Hepatocyte (in vitro differentiated cells): ENCODE measurements around the gene SPIB. TPM values are rescaled to one million over a fixed set of nuclear protein-coding genes. Genes with fewer than 3 reads are reported as not detected.

Source experiments
- DNase-seq: peaks from one replicate; pipeline ENCODE4 v3.0.0-alpha.2; 2016; ENCODE audit warnings: low spot score
- H2AFZ ChIP-seq: fragments of 200-600 bp; sonication (generic); 2 replicates; pipeline ENCODE4 v1.6.0; 2016; ENCODE audit warnings: antibody characterized with exemption, mild to moderate bottlenecking
- H3K27ac ChIP-seq: fragments of 200-600 bp; sonication (generic); 2 replicates; pipeline ENCODE4 v1.5.1; 2016; ENCODE audit warnings: mild to moderate bottlenecking
- H3K27me3 ChIP-seq: fragments of 200-600 bp; sonication (generic); 2 replicates; pipeline ENCODE4 v1.6.1; 2016
- H3K36me3 ChIP-seq: fragments of 200-600 bp; sonication (generic); replicated peaks from 2 replicates; pipeline ENCODE4 v1.5.1; 2016; ENCODE audit warnings: low read depth; ENCODE audit not compliant: insufficient read depth
- H3K4me1 ChIP-seq: fragments of 200-600 bp; sonication (generic); 2 replicates; pipeline ENCODE4 v1.5.1; 2016; ENCODE audit warnings: mild to moderate bottlenecking, moderate library complexity; ENCODE audit not compliant: insufficient read depth
- H3K4me2 ChIP-seq: fragments of 200-600 bp; sonication (generic); 2 replicates; pipeline ENCODE4 v1.6.0; 2016
- H3K4me3 ChIP-seq: fragments of 200-600 bp; sonication (generic); 2 replicates; pipeline ENCODE4 v1.5.1; 2016; ENCODE audit warnings: mild to moderate bottlenecking
- H3K79me2 ChIP-seq: fragments of 200-600 bp; sonication (generic); 2 replicates; pipeline ENCODE4 v1.6.0; 2017; ENCODE audit warnings: mild to moderate bottlenecking
- H3K9me2 ChIP-seq: fragments of 200-600 bp; sonication (generic); replicated peaks from 2 replicates; pipeline ENCODE4 v1.6.0; 2017; ENCODE audit warnings: mild to moderate bottlenecking; ENCODE audit not compliant: insufficient read depth
- H3K9me3 ChIP-seq: fragments of 200-600 bp; sonication (generic); 2 replicates; pipeline ENCODE4 v1.5.1; 2016; ENCODE audit warnings: low read depth, mild to moderate bottlenecking
- H4K20me1 ChIP-seq: fragments of 200-600 bp; sonication (generic); 2 replicates; pipeline ENCODE4 v1.6.0; 2016; ENCODE audit warnings: mild to moderate bottlenecking; ENCODE audit not compliant: insufficient read depth, poor library complexity, severe bottlenecking
- CTCF ChIP-seq: fragments of 200-600 bp; sonication (generic); IDR thresholded peaks from 2 replicates; pipeline ENCODE4 v1.5.1; 2016; ENCODE audit warnings: antibody characterized with exemption, mild to moderate bottlenecking; ENCODE audit not compliant: poor library complexity
- EZH2 ChIP-seq: fragments of 200-600 bp; sonication (generic); IDR thresholded peaks from 2 replicates; pipeline ENCODE4 v1.6.1; 2016; ENCODE audit warnings: antibody characterized with exemption, mild to moderate bottlenecking, borderline replicate concordance
- EZH2phosphoT487 ChIP-seq: fragments of 200-600 bp; sonication (generic); IDR thresholded peaks from one replicate; pipeline ENCODE4 v1.6.1; 2018; ENCODE audit warnings: antibody characterized with exemption, mild to moderate bottlenecking, low read depth, moderate library complexity; ENCODE audit not compliant: unreplicated experiment, severe bottlenecking
- WGBS: methylation state at CpG from one replicate; pipeline ENCODE4 v1.1.6; 2016; ENCODE audit warnings: low lambda C conversion rate; ENCODE audit errors: missing lambda C conversion rate; 5-methylcytosine and 5-hydroxymethylcytosine counted together
- polyA plus RNA-seq: library from polyadenylated mRNA; unstranded; fragments of >200 nt; fragmentation: Nextera tagmentation; extraction: Ambion mirVana; gene quantifications from 2 replicates; pipeline ENCODE4 v1.2.1, GENCODE V29; 2016
- total RNA-seq: library from RNA; depleted of rRNA; stranded (reverse); fragments of >200 nt; gene quantifications from 2 replicates; pipeline ENCODE4 v1.2.3, GENCODE V29; 2014

Gene SPIB
- total and polyA plus RNA-seq, 2 experiments from 2014 or later, result 0.63 to 2.8 TPM

DNA sequence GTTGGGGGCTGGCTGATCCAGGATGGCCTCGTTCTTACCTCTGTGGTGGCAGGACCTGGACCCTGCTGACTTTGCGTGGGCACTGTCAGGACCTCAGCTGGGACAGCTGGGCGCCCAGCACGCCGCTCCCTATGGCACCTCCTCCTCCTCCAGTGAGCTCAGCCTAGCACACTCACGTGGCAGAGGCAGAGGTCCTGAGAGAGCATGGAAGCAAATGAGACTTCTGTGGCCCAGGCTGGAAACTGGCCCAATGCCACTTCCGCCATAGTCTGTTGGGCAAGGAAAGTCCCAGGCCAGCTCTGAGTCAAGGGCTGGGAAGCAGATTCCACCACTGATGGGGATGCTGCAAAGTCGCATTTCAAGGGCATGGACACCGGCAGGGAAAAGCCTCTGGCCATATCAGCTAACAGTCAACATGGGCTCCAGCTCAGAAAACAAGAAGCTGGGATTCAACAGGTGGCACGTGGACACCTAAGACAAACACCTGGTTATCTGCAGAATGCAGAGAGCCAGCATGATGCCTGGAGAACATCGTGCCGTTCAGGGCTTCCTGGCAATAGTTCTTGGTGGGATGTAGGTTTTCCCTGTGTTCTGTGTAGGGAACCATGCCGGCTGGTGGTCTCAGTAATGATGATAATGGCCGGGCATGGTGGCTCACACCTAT lies 30.6 kb downstream of the SPIB start:
- TF ChIP-seq EZH2, result no peak
- no peak for TF ChIP-seq EZH2phosphoT487
- no peak for TF ChIP-seq CTCF
- H3K9me2 ChIP-seq, result no peaks in the 10 kb centered on the region
- H3K27ac ChIP-seq, result no peak overlapping the region
- no peaks in the 10 kb centered on the region for H3K79me2 ChIP-seq
- H4K20me1 ChIP-seq, result no peaks in the 10 kb centered on the region
- H3K27me3 ChIP-seq, result no peaks in the 10 kb centered on the region
- no peak overlapping the region for H2AFZ ChIP-seq
- H3K9me3 ChIP-seq, result no peaks in the 10 kb centered on the region
- 79% methylated on average over 14 of the region's 14 CpGs for WGBS
- H3K4me1 ChIP-seq, result no peaks in the 10 kb centered on the region
- no peak overlapping the region for H3K4me2 ChIP-seq
- peak; percentile 6 for DNase-seq
- no peaks in the 10 kb centered on the region for H3K36me3 ChIP-seq
- H3K4me3 ChIP-seq, result no peak overlapping the region

DNA sequence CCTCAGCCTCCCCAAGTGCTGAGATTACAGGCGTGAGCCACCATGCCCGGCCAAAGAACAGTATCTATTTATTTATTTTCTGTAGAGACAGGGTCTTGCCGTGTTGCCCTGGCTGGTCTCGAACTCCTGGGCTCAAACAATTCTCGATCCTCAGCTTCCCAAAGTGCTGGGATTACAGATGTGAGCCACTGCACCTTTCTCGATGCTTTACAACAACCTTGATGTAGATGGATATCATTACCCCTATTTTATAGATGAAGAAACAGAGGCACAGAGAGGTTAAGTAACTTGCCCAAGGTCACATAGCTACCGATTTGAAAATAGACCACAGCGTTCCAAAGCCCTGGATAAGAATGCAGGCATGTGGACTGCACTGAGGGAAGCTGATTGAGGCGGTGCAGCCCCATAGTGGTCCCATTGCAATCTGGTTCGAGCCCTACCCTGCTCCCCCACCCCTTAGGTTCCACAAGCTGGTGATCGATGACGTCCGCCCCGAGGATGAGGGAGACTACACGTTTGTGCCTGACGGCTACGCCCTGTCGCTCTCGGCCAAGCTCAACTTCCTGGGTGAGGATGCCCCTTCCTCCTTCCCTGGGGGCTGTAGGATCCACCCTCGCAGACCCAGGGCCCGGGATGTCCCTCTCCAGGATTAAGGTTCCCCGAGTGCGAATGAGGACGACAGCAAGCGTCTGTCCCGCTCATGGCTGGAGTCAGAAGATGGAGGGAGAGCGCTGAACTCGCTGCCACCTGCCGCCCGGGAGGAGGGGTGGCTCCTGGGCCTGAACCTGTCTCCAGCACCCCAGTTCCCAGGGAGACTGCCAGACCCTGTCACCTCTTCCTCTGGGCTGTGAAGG lies 31.9 kb downstream of the SPIB start:
- H3K79me2 ChIP-seq, result no peaks in the 10 kb centered on the region
- no peak for DNase-seq
- H3K27me3 ChIP-seq, result no peaks in the 10 kb centered on the region
- H3K4me1 ChIP-seq, result no peaks in the 10 kb centered on the region
- 89% methylated on average over 30 of the region's 30 CpGs for WGBS
- H3K27ac ChIP-seq, result no peak overlapping the region
- no peaks in the 10 kb centered on the region for H4K20me1 ChIP-seq
- no peaks in the 10 kb centered on the region for H3K36me3 ChIP-seq
- no peak for TF ChIP-seq EZH2
- no peak for TF ChIP-seq CTCF
- TF ChIP-seq EZH2phosphoT487, result no peak
- no peak overlapping the region for H3K4me2 ChIP-seq
- H3K9me3 ChIP-seq, result no peaks in the 10 kb centered on the region
- H2AFZ ChIP-seq, result no peak overlapping the region
- no peaks in the 10 kb centered on the region for H3K9me2 ChIP-seq
- no peak overlapping the region for H3K4me3 ChIP-seq

- Histone ChIP-seq H4K20me1 (no peaks in the 10 kb centered on the region), H3K4me2 (no peak overlapping the region)
- 75% methylated on average over 6 of the region's 13 CpGs for WGBS
Observed at GRCh38 chr19:50451223-50451534, 32.4 kb downstream of the SPIB start.

More at GRCh38 chr19:50451223-50451534, 32.4 kb downstream of the SPIB start:
- no peak for DNase-seq
- no peaks in the 10 kb centered on the region for H3K9me2 ChIP-seq
- no peak overlapping the region for H2AFZ ChIP-seq
- H3K4me3 ChIP-seq, result no peak overlapping the region
- TF ChIP-seq EZH2phosphoT487 (no peak), EZH2 (no peak), CTCF (no peak)
- H3K36me3 ChIP-seq, result no peaks in the 10 kb centered on the region
- no peaks in the 10 kb centered on the region for H3K4me1 ChIP-seq
- no peak overlapping the region for H3K27ac ChIP-seq
- H3K9me3 ChIP-seq, result no peaks in the 10 kb centered on the region
- no peaks in the 10 kb centered on the region for H3K79me2 ChIP-seq
- no peaks in the 10 kb centered on the region for H3K27me3 ChIP-seq
